HFFc6 (cell line): ENCODE results near the gene EIF4E1B. TPM values are rescaled to one million over a fixed set of nuclear protein-coding genes. Genes with fewer than 3 reads are reported as not detected.
A peak's percentile ranks its signal among the peaks of the same experiment; 100 is the strongest.

Experiments used
- DNase-seq: peaks from one replicate; pipeline ENCODE4 v3.0.0-alpha.2; 2018
- H3K27ac Mint-ChIP-seq: 2 replicates; pipeline ENCODE4 v1.8.0; 2020; ENCODE audit warnings: mild to moderate bottlenecking, mixed read lengths
- H3K27me3 Mint-ChIP-seq: 2 replicates; pipeline ENCODE4 v1.8.0; 2021; ENCODE audit warnings: mild to moderate bottlenecking, moderate library complexity, mixed read lengths; ENCODE audit not compliant: insufficient read depth
- H3K36me3 Mint-ChIP-seq: 2 replicates; pipeline ENCODE4 v1.8.0; 2021; ENCODE audit warnings: low read depth, mixed read lengths
- H3K4me1 Mint-ChIP-seq: 2 replicates; pipeline ENCODE4 v1.8.0; 2020; ENCODE audit warnings: low read depth, mixed read lengths
- H3K4me3 Mint-ChIP-seq: 2 replicates; pipeline ENCODE4 v1.8.0; 2020; ENCODE audit warnings: mild to moderate bottlenecking, moderate library complexity, mixed read lengths
- H3K9me3 Mint-ChIP-seq: 2 replicates; pipeline ENCODE4 v1.8.0; 2020; ENCODE audit warnings: mild to moderate bottlenecking, mixed read lengths
- CTCF ChIP-seq: fragments of 200-600 bp; sonication (generic); IDR thresholded peaks from 2 replicates; pipeline ENCODE4 v1.5.0; 2021; ENCODE audit warnings: antibody characterized with exemption, mild to moderate bottlenecking
- total RNA-seq, 6 experiments: library from RNA; stranded (reverse); fragmentation: NEBNext Ultra II Directional; extraction: Animal tissue kit (Norgen Biotek cat#: 25700); gene quantifications; 2 replicates in 1 of 6; 3 replicates in 5 of 6; pipeline ENCODE4 v1.2.3, GENCODE V29; 2021

The EIF4E1B gene
- total RNA-seq, 6 experiments from 2014 or later = not detected

GRCh38 chr5:176601901-176602482, 28.5 kb upstream of the EIF4E1B start:
- Mint-ChIP-seq H3K27ac (no peak overlapping the region), H3K4me3 (no peak overlapping the region), H3K27me3 (peaks cover 2% of the 10 kb centered on the region; the same call in 1 of the 2 replicates), H3K9me3 (no peaks in the 10 kb centered on the region), H3K36me3 (no peaks in the 10 kb centered on the region; the same call in 1 of the 2 replicates), H3K4me1 (no peaks in the 10 kb centered on the region)
- no peak for DNase-seq
- no peak for TF ChIP-seq CTCF

- DNase-seq = no peak
- Mint-ChIP-seq H3K27me3 (peaks cover 2% of the 10 kb centered on the region; the same call in 1 of the 2 replicates), H3K4me3 (no peak overlapping the region), H3K4me1 (no peaks in the 10 kb centered on the region), H3K36me3 (no peaks in the 10 kb centered on the region; the same call in 1 of the 2 replicates), H3K9me3 (no peaks in the 10 kb centered on the region), H3K27ac (no peak overlapping the region)
- TF ChIP-seq CTCF = no peak
Measured at GRCh38 chr5:176603091-176603490, 27.4 kb upstream of the EIF4E1B start.

- H3K36me3 Mint-ChIP-seq = no peaks in the 10 kb centered on the region
- H3K4me1 Mint-ChIP-seq = peaks cover 7% of the 10 kb centered on the region
- H3K27ac Mint-ChIP-seq = no peak overlapping the region
- no peak for DNase-seq
- H3K9me3 Mint-ChIP-seq = no peaks in the 10 kb centered on the region
- H3K27me3 Mint-ChIP-seq = peaks cover 2% of the 10 kb centered on the region; the same call in 1 of the 2 replicates
- H3K4me3 Mint-ChIP-seq = no peak overlapping the region
- no peak for TF ChIP-seq CTCF
Measured at GRCh38 chr5:176606032-176606431, 24.4 kb upstream of the EIF4E1B start.

- DNase-seq = no peak
- H3K4me3 Mint-ChIP-seq = no peak overlapping the region
- no peaks in the 10 kb centered on the region for H3K9me3 Mint-ChIP-seq
- H3K27ac Mint-ChIP-seq = no peak overlapping the region
- no peaks in the 10 kb centered on the region; the same call in 1 of the 2 replicates for H3K27me3 Mint-ChIP-seq
- peaks cover 12% of the 10 kb centered on the region for H3K4me1 Mint-ChIP-seq
- TF ChIP-seq CTCF = no peak
- H3K36me3 Mint-ChIP-seq = no peaks in the 10 kb centered on the region
Measured at GRCh38 chr5:176606875-176607274, 23.6 kb upstream of the EIF4E1B start.

GRCh38 chr5:176608142-176608705, 22.3 kb upstream of the EIF4E1B start:
- Mint-ChIP-seq H3K9me3 (no peaks in the 10 kb centered on the region), H3K36me3 (no peaks in the 10 kb centered on the region), H3K27me3 (no peaks in the 10 kb centered on the region; the same call in 1 of the 2 replicates), H3K4me3 (peak overlapping the region; percentile 92; the same call in 1 of the 2 replicates), H3K4me1 (peaks cover 12% of the 10 kb centered on the region), H3K27ac (no peak overlapping the region)
- TF ChIP-seq CTCF = no peak
- DNase-seq = no peak
